IMR-90 (cell line): ENCODE results near the gene SCFD2. TPM values are rescaled to one million over a fixed set of nuclear protein-coding genes. Genes with fewer than 3 reads are reported as not detected.

Experiments used
- ATAC-seq: fragments of 200-7000 bp; cut with Tn5 transposase; 2 replicates; pipeline ENCODE4 v1.9.1; 2020; ENCODE audit warnings: low read depth, mild to moderate bottlenecking, moderate library complexity
- BruUV-seq: library from RNA; stranded (reverse); fragments of 400-500 nt; replicated peaks from 2 replicates; lab custom pipeline; 2021; lab: Mats Ljungman, UMichigan
- CTCF ChIA-PET: fragments of 300-600 bp; formaldehyde crosslinking; extraction: SDS; loops from one replicate; lab custom pipeline; 2021; ENCODE audit warnings: antibody characterized with exemption; lab: Yijun Ruan, JAX
- POLR2A ChIA-PET: fragments of 300-600 bp; sonication (Branson Sonifier 250); formaldehyde crosslinking; loops from one replicate; lab custom pipeline; 2022; ENCODE audit warnings: antibody characterized with exemption; ENCODE audit not compliant: unreplicated experiment; lab: Charles Lee
- DNase-seq: peaks from one replicate; pipeline ENCODE4 v3.0.0; 2013
- H2AFZ ChIP-seq: replicated peaks from 2 replicates; pipeline ENCODE3; 2013; ENCODE audit warnings: low read length, mild to moderate bottlenecking; ENCODE audit not compliant: poor library complexity
- H2AK5ac ChIP-seq: 2 replicates; pipeline ENCODE4 v1.6.1; 2013; ENCODE audit warnings: low read depth, low read length, inconsistent platforms
- H2AK9ac ChIP-seq: replicated peaks from 2 replicates; pipeline ENCODE3; 2013; ENCODE audit warnings: mild to moderate bottlenecking, low read depth, low read length, moderate library complexity; ENCODE audit not compliant: poor library complexity
- H2BK120ac ChIP-seq: 2 replicates; pipeline ENCODE4 v1.6.1; 2013; ENCODE audit warnings: low read depth, low read length, inconsistent platforms
- H2BK15ac ChIP-seq: 3 replicates; pipeline ENCODE4 v1.6.1; 2013; ENCODE audit warnings: low read depth, low read length, inconsistent platforms
- H2BK20ac ChIP-seq: 2 replicates; pipeline ENCODE4 v1.6.1; 2013; ENCODE audit warnings: low read depth, mild to moderate bottlenecking, inconsistent platforms, low read length, moderate library complexity
- H2BK5ac ChIP-seq: 2 replicates; pipeline ENCODE4 v1.6.1; 2013; ENCODE audit warnings: mild to moderate bottlenecking, low read depth, low read length, inconsistent platforms; ENCODE audit not compliant: poor library complexity, severe bottlenecking
- H3K14ac ChIP-seq: replicated peaks from 2 replicates; pipeline ENCODE4 v1.6.1; 2013; ENCODE audit warnings: low read depth, low read length, inconsistent platforms
- H3K18ac ChIP-seq: 2 replicates; pipeline ENCODE4 v1.6.1; 2013; ENCODE audit warnings: low read depth, low read length, control low read depth
- H3K23ac ChIP-seq: 2 replicates; pipeline ENCODE4 v1.6.1; 2013; ENCODE audit warnings: low read depth, low read length, inconsistent platforms
- H3K27ac ChIP-seq: 2 replicates; pipeline ENCODE4 v1.5.1; 2013; ENCODE audit warnings: mild to moderate bottlenecking, control low read depth, low read length; ENCODE audit not compliant: insufficient read depth
- H3K27me3 ChIP-seq: 2 replicates; pipeline ENCODE4 v1.6.1; 2013; ENCODE audit warnings: low read length; ENCODE audit not compliant: control insufficient read depth, insufficient read depth
- H3K36me3 ChIP-seq: 2 replicates; pipeline ENCODE4 v1.6.1; 2013; ENCODE audit warnings: low read length, mixed read lengths; ENCODE audit not compliant: control insufficient read depth, insufficient read depth
- H3K4ac ChIP-seq: 2 replicates; pipeline ENCODE4 v1.6.1; 2013; ENCODE audit warnings: low read depth, low read length, inconsistent platforms
- H3K4me1 ChIP-seq: 2 replicates; pipeline ENCODE4 v1.6.1; 2013; ENCODE audit warnings: low read length, mixed read lengths; ENCODE audit not compliant: control insufficient read depth, insufficient read depth
- H3K4me2 ChIP-seq: 2 replicates; pipeline ENCODE4 v1.6.1; 2013; ENCODE audit warnings: low read depth, mild to moderate bottlenecking, control low read depth, low read length, moderate library complexity
- H3K4me3 ChIP-seq: 2 replicates; pipeline ENCODE4 v1.5.1; 2013; ENCODE audit warnings: low read depth, mild to moderate bottlenecking, control low read depth, low read length, moderate library complexity; ENCODE audit not compliant: insufficient read depth
- H3K56ac ChIP-seq: 2 replicates; pipeline ENCODE4 v1.6.1; 2013; ENCODE audit warnings: low read length, inconsistent platforms; ENCODE audit not compliant: insufficient read depth; ENCODE audit errors: extremely low read depth
- H3K79me1 ChIP-seq, 2 experiments: 2 replicates each; pipeline ENCODE4 v1.6.1; 2013; ENCODE audit warnings: low read length in 2 of 2, inconsistent platforms in 1 of 2, low read depth in 1 of 2
- H3K9ac ChIP-seq: 2 replicates; pipeline ENCODE4 v1.6.1; 2013; ENCODE audit warnings: low read depth, low read length, control low read depth
- H3K9me1 ChIP-seq: 2 replicates; pipeline ENCODE4 v1.6.1; 2013; ENCODE audit warnings: low read length, inconsistent platforms; ENCODE audit not compliant: insufficient read depth
- H3K9me3 ChIP-seq: 2 replicates; pipeline ENCODE4 v1.6.1; 2013; ENCODE audit warnings: low read length; ENCODE audit not compliant: control insufficient read depth, insufficient read depth
- H4K20me1 ChIP-seq: 2 replicates; pipeline ENCODE4 v1.6.1; 2013; ENCODE audit warnings: low read length, inconsistent platforms; ENCODE audit not compliant: insufficient read depth
- H4K5ac ChIP-seq: 2 replicates; pipeline ENCODE4 v1.6.1; 2013; ENCODE audit warnings: mild to moderate bottlenecking, low read depth, low read length, control low read depth
- H4K8ac ChIP-seq, 2 experiments: 2 replicates each; pipeline ENCODE4 v1.6.1; 2013; ENCODE audit warnings: low read depth in 2 of 2, low read length in 2 of 2, control low read depth in 1 of 2, inconsistent platforms in 1 of 2
- H4K91ac ChIP-seq: 2 replicates; pipeline ENCODE4 v1.6.1; 2013; ENCODE audit warnings: low read depth, low read length, inconsistent platforms; ENCODE audit not compliant: insufficient read depth
- BHLHE40 ChIP-seq: fragments of 150-350 bp; IDR thresholded peaks from 2 replicates; pipeline ENCODE4 v1.6.1; 2016; ENCODE audit warnings: mild to moderate bottlenecking, low read depth, low read length
- CEBPB ChIP-seq: IDR thresholded peaks from 2 replicates; pipeline ENCODE4 v1.6.1; 2012; ENCODE audit warnings: low read depth, low read length, improper control_type of control experiment
- CHD1 ChIP-seq: IDR thresholded peaks from 2 replicates; pipeline ENCODE4 v1.6.1; 2012; ENCODE audit warnings: low read depth, low read length, improper control_type of control experiment
- CTCF ChIP-seq: conservative IDR thresholded peaks from 2 replicates; pipeline ENCODE4 v1.5.1; 2012; ENCODE audit warnings: mild to moderate bottlenecking, low read depth, low read length, improper control_type of control experiment
- ELK1 ChIP-seq: fragments of 150-350 bp; IDR thresholded peaks from 2 replicates; pipeline ENCODE4 v1.6.1; 2016; ENCODE audit warnings: low read depth, mild to moderate bottlenecking, low read length, moderate library complexity, borderline replicate concordance
- FOS ChIP-seq: fragments of 150-350 bp; IDR thresholded peaks from 2 replicates; pipeline ENCODE4 v1.6.1; 2016; ENCODE audit warnings: low read depth, low read length
- MAFK ChIP-seq: IDR thresholded peaks from 2 replicates; pipeline ENCODE4 v1.6.1; 2012; ENCODE audit warnings: low read depth, low read length, improper control_type of control experiment
- MXI1 ChIP-seq: IDR thresholded peaks from 2 replicates; pipeline ENCODE4 v1.6.1; 2012; ENCODE audit warnings: low read depth, mild to moderate bottlenecking, low read length, moderate library complexity, borderline replicate concordance
- NFE2L2 ChIP-seq: fragments of 150-350 bp; IDR thresholded peaks from 2 replicates; pipeline ENCODE4 v1.6.1; 2016; ENCODE audit warnings: low read depth, mild to moderate bottlenecking, low read length
- POLR2A ChIP-seq: IDR thresholded peaks from 2 replicates; pipeline ENCODE4 v1.6.1; 2012; ENCODE audit warnings: mild to moderate bottlenecking, low read depth, low read length
- RAD21 ChIP-seq: IDR thresholded peaks from 2 replicates; pipeline ENCODE4 v1.6.1; 2012; ENCODE audit warnings: low read length, improper control_type of control experiment
- RFX5 ChIP-seq: IDR thresholded peaks from 2 replicates; pipeline ENCODE4 v1.8.0; 2012; ENCODE audit warnings: low read depth, mild to moderate bottlenecking, low read length, moderate library complexity
- SMC3 ChIP-seq: fragments of 150-350 bp; IDR thresholded peaks from 2 replicates; pipeline ENCODE4 v1.6.1; 2016; ENCODE audit warnings: low read depth, mild to moderate bottlenecking, antibody characterized with exemption, low read length, moderate library complexity
- USF2 ChIP-seq: fragments of 150-350 bp; IDR thresholded peaks from 2 replicates; pipeline ENCODE4 v1.6.1; 2017; ENCODE audit warnings: mild to moderate bottlenecking, antibody characterized with exemption, low read length, low read depth
- whole genome bisulfite sequencing, 2 experiments: methylation state at CpG; one replicate each; pipeline versions ENCODE4 v1.1.5 to v1.1.7; 2013; ENCODE audit warnings: missing lambda C conversion rate in 2 of 2; ENCODE audit not compliant: insufficient read length in 1 of 2; ENCODE audit errors: extremely low coverage in 2 of 2; 5-methylcytosine and 5-hydroxymethylcytosine counted together
- dilution Hi-C: fragments of 300-500 bp; cut with HindIII; formaldehyde crosslinking; loops from one replicate; pipeline ENCODE4 v1.14.3; 2018; ENCODE audit warnings: low sequenced_read_pairs; ENCODE audit not compliant: unreplicated experiment
- in situ Hi-C: fragments of 300-500 bp; cut with MboI; formaldehyde crosslinking; loops from 3 replicates; pipeline ENCODE4 v1.14.3; 2019; ENCODE audit warnings: low sequenced_read_pairs, inconsistent platforms, mixed read lengths
- intact Hi-C: fragments of 100-400 bp; cut with micrococcal nuclease; formaldehyde crosslinking; loops from 2 replicates; pipeline ENCODE4 v1.10.0; 2022
- polyA plus RNA-seq, 3 experiments: library from polyadenylated mRNA; depleted of rRNA; stranded (reverse); fragments of >200 nt; gene quantifications; 2 replicates each; pipeline ENCODE4 v1.2.3, GENCODE V29; 2012; ENCODE audit warnings: low replicate concordance in 1 of 3
- total RNA-seq: library from RNA; depleted of rRNA; stranded (reverse); fragments of >200 nt; gene quantifications from 2 replicates; pipeline ENCODE4 v1.2.3, GENCODE V29; 2012

SCFD2 gene
- total and polyA plus RNA-seq, 2 of the 4 experiments (the other 2 are of a cell fraction), result 18.9 to 62.4 TPM

GRCh38 chr4:52823702-52824092, 542.2 kb downstream of the SCFD2 start:
- Histone ChIP-seq H4K91ac (peak overlapping the region; percentile 91), H3K56ac (peak overlapping the region; percentile 57; the same call in 1 of the 2 replicates), H3K14ac (peak overlapping the region; percentile 86), H2BK20ac (peak overlapping the region; percentile 92), H2AK9ac (no peak overlapping the region), H3K36me3 (no peaks in the 10 kb centered on the region), H2AFZ (no peak overlapping the region), H3K9ac (no peak overlapping the region), H4K5ac (peak overlapping the region; percentile 64), H2BK5ac (no peak overlapping the region), H3K9me1 (peaks cover 22% of the 10 kb centered on the region), H3K27ac (peak overlapping the region; percentile 97; the same call in 1 of the 2 replicates), H3K4ac (peak overlapping the region; percentile 83), H2AK5ac (peak overlapping the region; percentile 90), H3K23ac (peak overlapping the region; percentile 78), H3K4me2 (no peak overlapping the region), H3K18ac (peak overlapping the region; percentile 92), H2BK120ac (peak overlapping the region; percentile 95), H3K9me3 (no peaks in the 10 kb centered on the region), H3K27me3 (no peaks in the 10 kb centered on the region), H4K20me1 (peaks cover 10% of the 10 kb centered on the region), H3K4me3 (no peak overlapping the region), H4K8ac (peak overlapping the region; percentile 9 to 64; a peak in 3 of 4 replicates), H3K4me1 (peaks cover 26% of the 10 kb centered on the region), H2BK15ac (peak overlapping the region; percentile 81; the same call in 1 of the 3 replicates), H3K79me1 (no peaks in the 10 kb centered on the region)
- ATAC-seq, result no peak
- ChIA-PET POLR2A (interaction anchor here (0.9 to 1.2 kb wide), 2 partner anchors 9 to 112 kb away, joined by 3 read pairs; no protein-coding TSS in a partner anchor), CTCF (interaction anchor here (1.0 kb wide), 1 partner anchor 19 kb away, joined by 3 read pairs; no protein-coding TSS in a partner anchor)
- DNase-seq, result no peak
- no TSS peak for BruUV-seq
- no CpG with 5 or more reads among the region's 1 CpG for WGBS, 2 experiments
- in situ Hi-C loops, result no loop called here
- dilution Hi-C loops, result no loop called here
- TF ChIP-seq CHD1 (no peak), USF2 (no peak), FOS (no peak), POLR2A (no peak), RAD21 (no peak), MAFK (no peak), MXI1 (no peak), CTCF (no peak), ELK1 (no peak), RFX5 (no peak), CEBPB (no peak), SMC3 (no peak), BHLHE40 (no peak), NFE2L2 (no peak)
- intact Hi-C loops, result loop anchor here (2.0 to 5.0 kb wide), 2 partner anchors 69 to 111 kb away; no protein-coding TSS in a partner anchor
